ENCODE measurements around the gene GALP.
"Not testable (repeated sequence)": the region's sequence is repeated elsewhere in the genome, so short reads cannot be mapped to it uniquely, and the experiment has no call there.

Gene GALP

DNA sequence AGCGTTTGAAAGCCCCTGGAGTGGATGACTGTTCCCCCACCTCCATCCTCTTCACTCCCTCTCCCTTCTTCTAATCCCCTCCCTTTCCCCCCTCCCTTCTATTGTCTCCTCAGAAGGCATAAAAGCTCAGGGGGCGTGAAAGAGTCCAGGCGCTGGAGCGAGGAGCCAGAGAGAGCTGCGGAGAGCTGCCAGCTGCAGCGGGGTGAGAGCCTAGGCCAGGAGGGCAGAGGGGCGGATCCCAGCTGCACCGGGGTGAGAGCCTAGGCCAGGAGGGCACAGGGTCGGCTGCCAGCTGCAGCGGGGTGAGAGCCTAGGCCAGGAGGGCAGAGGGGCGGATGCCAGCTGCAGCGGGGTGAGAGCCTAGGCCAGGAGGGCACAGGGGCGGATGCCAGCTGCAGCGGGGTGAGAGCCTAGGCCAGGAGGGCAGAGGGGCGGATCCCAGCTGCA is at the start of gene GALP:
Gene GALP (plus strand): TSS at position 148 of the 447 bp plus-strand sequence. CDS start 1,101 bp downstream, outside the sequence.
- DNase-seq (ENCODE audit: low spot score), result not testable (repeated sequence)

- no peak for DNase-seq (ENCODE audit: low spot score)
These were observed 48.6 kb upstream of the GALP start for GRCh38 chr19:56126983-56127780.

GRCh38 chr19:56130006-56130405 is 45.8 kb upstream of the GALP start:
- DNase-seq (ENCODE audit: low spot score), result no peak

- no peak for DNase-seq (ENCODE audit: low spot score)
These were observed 44.2 kb upstream of the GALP start for GRCh38 chr19:56131651-56132050.

- no peak for DNase-seq (ENCODE audit: low spot score)
These were observed 43.4 kb upstream of the GALP start for GRCh38 chr19:56132316-56132822.

GRCh38 chr19:56133858-56134653 is 41.8 kb upstream of the GALP start:
- DNase-seq (ENCODE audit: low spot score), result peak; percentile 22

- DNase-seq (ENCODE audit: low spot score), result no peak
These were observed 41.2 kb upstream of the GALP start for GRCh38 chr19:56134654-56134921.

DNA sequence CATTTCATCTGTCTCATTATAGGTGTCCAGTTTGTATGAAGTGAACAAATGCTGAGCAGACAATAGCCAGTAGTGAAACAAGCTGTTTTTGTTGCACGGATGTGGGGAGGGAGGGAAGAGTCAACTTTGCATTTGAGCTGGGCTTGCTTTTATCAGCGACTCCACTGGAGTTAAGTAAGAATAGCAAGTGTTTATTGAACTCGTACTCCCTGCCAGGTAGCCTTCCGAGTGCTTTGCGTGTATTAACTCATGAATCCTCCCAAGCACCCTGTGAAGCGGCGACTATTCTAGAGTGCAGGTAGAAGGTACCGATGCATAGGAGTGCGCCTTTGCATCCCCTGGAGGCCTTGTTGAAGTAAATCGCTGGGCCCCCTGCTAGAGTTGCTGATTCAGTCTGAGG is 39.4 kb upstream of the GALP start:
- no peak for DNase-seq (ENCODE audit: low spot score)

DNA sequence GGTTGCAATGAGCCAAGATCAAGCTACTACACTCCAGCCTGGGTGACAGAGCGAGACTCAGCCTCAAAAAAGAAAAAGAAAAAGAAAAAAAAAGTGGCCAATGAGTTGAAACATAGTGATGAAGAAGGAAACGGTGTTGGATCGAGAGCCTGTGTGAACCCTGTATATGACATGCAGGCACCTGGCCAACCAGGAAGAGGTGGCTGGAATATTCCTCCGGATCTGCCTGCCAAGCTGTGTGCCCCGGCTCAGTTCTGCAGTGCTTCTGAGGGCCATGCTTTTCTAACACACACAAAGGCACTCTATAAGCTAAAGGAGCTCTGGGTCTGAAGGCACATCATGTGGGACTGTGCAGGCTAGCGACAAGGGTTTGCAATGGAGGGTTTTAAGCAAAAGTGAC is 38.4 kb upstream of the GALP start:
- DNase-seq (ENCODE audit: low spot score), result no peak

DNA sequence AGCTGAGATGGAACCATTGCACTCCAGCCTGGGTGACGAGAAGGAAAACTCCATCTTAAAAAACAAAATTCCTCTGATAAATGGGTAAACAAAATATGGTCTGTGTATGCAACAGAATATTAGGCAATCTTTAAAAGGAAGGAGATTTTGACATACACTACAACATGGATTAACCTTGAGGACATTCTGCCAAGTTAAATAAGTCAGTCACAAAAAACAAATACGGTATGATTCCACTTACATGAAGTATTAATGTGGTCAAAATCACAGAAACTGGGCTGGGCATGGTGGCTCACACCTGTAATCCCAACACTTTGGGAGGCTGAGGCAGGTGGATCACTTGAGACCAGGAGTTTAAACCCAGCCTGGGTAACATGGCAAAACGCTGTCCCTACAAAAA is 37.7 kb upstream of the GALP start:
- no peak for DNase-seq (ENCODE audit: low spot score)

DNA sequence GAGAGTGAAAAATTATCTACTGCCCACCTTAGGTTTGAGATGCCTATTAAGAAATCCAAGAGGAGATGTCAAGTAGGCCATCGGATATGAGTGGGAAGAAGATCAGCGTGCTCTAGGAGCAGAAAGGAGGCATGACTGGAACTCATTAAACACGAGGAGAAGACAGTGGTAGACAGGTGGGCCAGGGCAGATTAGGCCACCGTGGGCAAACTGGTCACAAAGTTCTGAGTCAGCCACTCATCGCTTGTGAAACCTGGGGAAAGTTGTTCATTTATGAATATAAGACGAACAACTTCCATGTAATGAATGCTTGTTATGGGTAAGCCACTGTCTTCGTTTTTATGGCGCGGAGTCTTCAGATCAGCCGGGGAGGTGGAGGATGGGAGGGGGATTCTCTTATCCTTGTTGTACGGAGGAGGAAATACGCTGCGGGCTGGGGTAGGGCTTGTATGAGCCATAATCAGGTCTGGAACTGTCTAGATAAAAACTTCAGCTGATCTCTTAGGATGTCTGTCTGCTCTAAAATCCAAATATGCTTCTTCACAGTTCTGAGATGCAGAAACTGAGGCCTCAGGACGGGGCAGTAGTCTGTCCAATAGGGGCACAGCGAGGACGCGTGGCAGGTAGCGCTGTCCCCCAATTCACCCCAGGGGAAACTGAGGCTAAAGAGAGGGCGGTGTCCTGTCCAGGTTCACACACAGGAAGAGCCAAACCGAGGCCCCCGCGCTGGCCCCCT is 35.8 kb upstream of the GALP start:
- no peak for DNase-seq (ENCODE audit: low spot score)

DNA sequence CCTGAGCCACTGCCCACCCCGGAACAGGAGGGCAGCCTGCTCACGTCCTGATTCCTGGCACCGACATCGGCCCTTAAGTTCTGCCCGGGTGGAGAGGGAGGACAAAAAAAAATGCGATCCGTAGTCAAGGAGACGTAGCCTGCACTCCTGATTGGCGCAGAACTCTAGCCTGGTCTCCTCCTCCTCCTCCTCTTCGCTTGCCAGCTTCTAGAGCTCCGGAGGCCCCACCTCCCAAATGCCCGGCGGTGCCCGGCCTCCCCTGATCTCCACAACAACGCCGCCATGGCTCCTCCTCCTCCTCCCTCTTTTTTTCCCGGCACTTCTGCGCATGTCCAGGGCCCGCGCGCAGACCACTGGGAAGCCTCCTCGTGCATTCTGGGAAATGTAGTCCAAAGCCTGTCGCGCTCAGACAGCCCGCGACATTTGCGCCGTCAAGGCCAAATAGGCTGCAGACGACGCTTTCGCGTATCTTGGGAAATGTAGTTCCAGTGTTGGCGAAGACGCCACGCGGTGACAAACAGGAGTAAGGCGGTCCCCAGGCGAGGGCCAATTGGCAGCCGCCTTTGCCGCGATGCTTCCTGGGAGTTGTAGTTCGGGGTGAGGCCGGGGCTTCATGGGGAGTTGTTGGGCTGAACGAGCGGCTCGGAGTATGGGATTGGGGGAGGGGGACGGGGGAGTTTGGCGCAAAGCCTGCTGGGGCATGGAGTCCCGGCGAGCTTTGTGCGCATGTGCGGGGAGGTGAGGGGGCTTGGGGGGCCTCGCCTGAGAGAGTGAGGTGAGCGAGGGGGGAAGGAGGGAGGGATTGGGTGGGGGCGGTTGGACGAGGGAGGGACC is 35.0 kb upstream of the GALP start, which contains the start of gene ZNF444:
Gene ZNF444 (plus strand): TSS at position 705 of the 834 bp plus-strand sequence. CDS start 5,625 bp downstream, outside the sequence.
- peak; percentile 99 for DNase-seq (ENCODE audit: low spot score)

DNA sequence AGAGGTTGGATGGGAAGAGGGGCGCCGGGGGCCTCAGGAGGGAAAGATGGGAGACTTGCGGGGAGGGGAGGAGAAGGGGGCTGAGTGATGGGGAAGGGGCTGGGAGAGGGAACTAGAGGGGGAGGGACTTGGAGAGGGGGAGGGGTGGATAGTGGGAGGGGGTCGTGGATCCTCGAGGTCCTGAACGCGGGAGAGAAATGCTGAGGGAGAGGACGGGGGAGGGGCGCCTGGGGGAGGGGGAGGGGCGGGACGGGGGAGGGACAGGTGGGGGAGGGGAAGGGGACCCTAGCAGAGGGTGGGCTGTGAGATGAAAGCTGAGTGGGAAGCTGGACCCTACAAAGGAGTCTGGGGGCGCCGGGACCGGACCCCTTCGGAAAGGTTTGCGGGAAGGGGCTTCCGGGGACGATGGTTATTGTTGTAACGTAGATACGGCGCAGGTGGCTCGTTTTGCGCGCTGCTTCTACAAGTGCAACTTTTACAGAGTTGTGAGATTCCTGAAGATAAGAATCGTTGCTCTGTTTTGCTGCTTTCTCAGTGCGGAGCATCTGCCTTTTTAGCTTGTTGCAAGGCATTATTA is 34.3 kb upstream of the GALP start:
- peak; percentile 33 for DNase-seq (ENCODE audit: low spot score)

- no peak for DNase-seq (ENCODE audit: low spot score)
These were observed 33.6 kb upstream of the GALP start for GRCh38 chr19:56142087-56142787.

DNA sequence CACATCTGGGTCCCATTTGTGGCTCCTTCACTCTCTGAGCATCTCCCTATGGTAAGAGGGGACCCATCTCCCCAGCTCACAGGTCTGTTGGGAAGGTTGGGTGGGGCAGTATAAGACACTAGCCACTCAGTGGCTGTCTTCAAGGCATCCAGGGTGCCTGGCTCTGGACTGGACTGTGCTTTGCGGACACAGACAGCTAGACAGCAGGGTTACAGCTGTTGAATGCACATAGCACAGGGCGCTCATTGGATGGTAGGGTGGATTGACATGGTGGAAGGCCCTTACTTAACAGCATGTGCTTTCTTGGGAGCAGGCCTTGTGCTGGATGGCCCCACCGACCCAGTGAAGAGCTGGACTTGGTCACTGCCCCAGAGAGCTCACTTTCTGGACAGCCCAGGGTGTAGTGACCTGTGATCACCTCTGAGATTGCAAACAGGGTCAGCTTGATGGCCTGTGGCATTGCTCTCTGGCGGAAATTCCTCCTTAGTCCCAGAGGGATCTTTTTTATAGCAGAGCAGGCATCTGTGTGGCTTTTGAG is 32.8 kb upstream of the GALP start:
- no peak for DNase-seq (ENCODE audit: low spot score)

DNA sequence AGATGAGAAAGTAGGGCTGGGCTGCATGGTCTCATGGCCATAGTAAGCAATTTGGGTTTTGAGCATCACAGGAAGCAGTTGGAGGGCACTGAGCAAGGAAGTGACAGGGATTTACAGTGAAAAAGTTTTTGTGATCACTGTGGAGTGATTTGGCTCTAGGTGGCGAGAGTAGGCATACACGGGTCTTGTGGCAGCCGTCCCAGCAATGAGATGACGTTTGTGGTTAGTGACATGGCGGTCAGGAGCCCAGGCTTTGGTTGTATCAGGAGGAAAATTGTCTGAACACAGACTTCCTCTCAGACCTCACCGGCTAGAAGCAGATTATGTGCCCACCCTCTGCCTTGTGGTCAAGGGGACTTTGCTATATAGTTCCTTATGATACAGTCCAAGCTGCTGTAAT is 31.4 kb upstream of the GALP start:
- DNase-seq (ENCODE audit: low spot score), result no peak

DNA sequence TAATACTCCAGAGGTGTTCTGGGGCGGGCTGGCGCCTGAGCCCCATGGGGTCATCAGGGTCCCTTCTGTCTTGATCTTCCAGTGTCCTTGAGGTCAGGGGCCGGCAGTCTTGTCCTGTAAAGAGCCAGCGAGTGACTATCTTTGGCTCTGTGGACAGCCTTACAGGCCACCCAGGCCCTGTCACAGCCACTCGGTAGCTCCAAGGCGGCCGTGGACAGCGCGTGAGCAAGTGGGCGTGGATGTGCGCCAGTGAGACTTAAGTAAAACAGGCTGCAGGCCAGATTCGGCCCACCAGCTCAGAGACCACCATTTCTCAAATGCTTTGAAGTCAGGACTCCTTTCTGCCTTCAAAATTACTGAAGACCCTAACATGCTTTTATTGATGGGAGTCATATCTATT is 31.0 kb upstream of the GALP start:
- DNase-seq (ENCODE audit: low spot score), result no peak

GRCh38 chr19:56145698-56146097 is 30.1 kb upstream of the GALP start:
- DNase-seq (ENCODE audit: low spot score), result no peak

DNA sequence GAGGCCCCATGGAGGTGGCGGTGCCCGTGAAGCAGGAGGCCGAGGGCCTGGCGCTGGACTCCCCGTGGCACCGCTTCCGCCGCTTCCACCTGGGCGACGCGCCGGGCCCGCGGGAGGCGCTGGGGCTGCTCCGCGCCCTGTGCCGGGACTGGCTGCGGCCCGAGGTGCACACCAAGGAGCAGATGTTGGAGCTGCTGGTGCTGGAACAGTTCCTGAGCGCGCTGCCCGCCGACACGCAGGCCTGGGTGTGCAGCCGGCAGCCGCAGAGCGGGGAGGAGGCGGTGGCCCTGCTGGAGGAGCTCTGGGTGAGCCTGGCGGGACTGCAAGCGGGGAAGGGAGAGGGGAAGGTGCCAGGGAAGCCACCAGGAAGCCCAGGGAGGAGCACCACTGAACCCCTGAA is 28.9 kb upstream of the GALP start:
- no peak for DNase-seq (ENCODE audit: low spot score)

GRCh38 chr19:56147307-56147706 is 28.5 kb upstream of the GALP start:
- no peak for DNase-seq (ENCODE audit: low spot score)
